Prostate gland (tissue), 2 donors: ENCODE results near the gene CARS1. TPM values are rescaled to one million over a fixed set of nuclear protein-coding genes. Genes with fewer than 3 reads are reported as not detected.

Experiments
- DNase-seq: peaks from one replicate; pipeline ENCODE4 v3.0.0-alpha.2; 2019; ENCODE audit warnings: low spot score
- H3K27ac ChIP-seq, 2 donors: fragments of 200-600 bp; sonication (generic); 2 replicates each; pipeline ENCODE4 v1.5.1; 2017 to 2019
- H3K27me3 ChIP-seq: fragments of 200-600 bp; sonication (generic); replicated peaks from 2 replicates; pipeline ENCODE4 v1.5.1; 2019; ENCODE audit not compliant: insufficient read depth
- H3K36me3 ChIP-seq, 2 donors: fragments of 200-600 bp; sonication (generic); 1 replicate in 1 of 2; 2 replicates in 1 of 2; pipeline versions ENCODE4 v1.5.1 to v1.8.1; 2017 to 2019
- H3K4me1 ChIP-seq: fragments of 200-600 bp; sonication (generic); replicated peaks from 2 replicates; pipeline ENCODE4 v1.5.1; 2019
- H3K4me3 ChIP-seq, 2 donors: fragments of 200-600 bp; sonication (generic); 2 replicates each; pipeline ENCODE4 v1.5.1; 2017 to 2019
- H3K9me3 ChIP-seq: fragments of 200-600 bp; sonication (generic); 2 replicates; pipeline ENCODE4 v1.5.1; 2017
- POLR2A ChIP-seq: fragments of 450-650 bp; IDR thresholded peaks from one replicate; pipeline ENCODE4 v1.6.1; 2016; ENCODE audit warnings: antibody characterized with exemption, mild to moderate bottlenecking
- POLR2AphosphoS5 ChIP-seq: sonication (generic); formaldehyde crosslinking; IDR thresholded peaks from one replicate; pipeline ENCODE4 v1.6.1; 2017; ENCODE audit warnings: antibody characterized with exemption
- whole genome bisulfite sequencing: methylation state at CpG from one replicate; pipeline ENCODE4 v1.1.5; 2018; 5-methylcytosine and 5-hydroxymethylcytosine counted together
- intact Hi-C: fragments of 100-400 bp; cut with DNase I; formaldehyde crosslinking; loops from one replicate; pipeline ENCODE4 v1.14.2; 2022
- total RNA-seq, 2 donors: library from RNA; depleted of rRNA; stranded (reverse); fragments of >200 nt; gene quantifications; one replicate each; pipeline ENCODE4 v1.1.0, GENCODE V29; 2016
- TF ChIP-seq, protein P1 (sequence below), 4 experiments: fragments of 200-600 bp in 2 of 4; fragments of 450-650 bp in 2 of 4; sonication (generic) in 2 of 4; IDR thresholded peaks; 1 replicate in 3 of 4; 2 replicates in 1 of 4; pipeline ENCODE4 v1.5.1; 2016 to 2019; ENCODE audit warnings: antibody characterized with exemption in 4 of 4, mild to moderate bottlenecking in 2 of 4, moderate library complexity in 2 of 4

CARS1 gene
- total RNA-seq, 2 donors from 2014 or later = 25.6 to 28.9 TPM

DNA sequence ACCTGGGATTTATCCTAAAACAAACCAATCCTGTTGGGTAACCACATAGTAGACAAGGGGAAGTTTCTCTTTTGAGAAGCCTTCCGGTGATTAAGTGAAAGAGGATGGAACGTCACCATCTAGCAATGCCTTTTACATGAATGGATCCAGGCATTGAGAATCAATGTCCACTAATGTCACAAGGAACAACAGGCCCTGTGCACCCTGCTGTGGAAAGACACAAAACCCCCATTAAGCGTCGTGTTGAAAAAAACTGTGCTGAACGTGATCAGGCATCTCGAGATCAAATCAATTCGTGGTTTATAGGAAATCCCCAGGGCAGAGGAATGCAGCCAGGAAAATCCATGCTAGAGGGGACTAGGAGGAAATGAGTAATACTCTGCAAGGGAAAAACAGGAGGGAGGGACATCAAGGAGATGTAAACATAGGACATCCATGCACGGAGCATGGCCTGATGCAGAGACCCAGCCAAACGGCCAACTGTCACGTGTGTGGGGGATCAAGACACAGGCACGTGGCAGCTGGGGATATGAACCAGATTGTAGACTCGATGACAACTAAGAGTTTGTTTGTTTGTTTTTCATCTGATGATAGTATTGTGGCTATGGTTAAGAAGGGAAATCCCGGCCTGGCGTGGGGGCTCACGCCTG, 38.6 kb upstream of the CARS1 start:
- 34% methylated on average over 15 of the region's 15 CpGs for WGBS
- Histone ChIP-seq H3K27me3 (no peaks in the 10 kb centered on the region), H3K36me3 (no peaks in the 10 kb centered on the region), H3K4me1 (no peaks in the 10 kb centered on the region), H3K4me3 (no peak overlapping the region), H3K9me3 (no peaks in the 10 kb centered on the region), H3K27ac (peak overlapping the region; percentile 31 to 65)
- intact Hi-C loops = no loop called here
- TF ChIP-seq POLR2AphosphoS5 = peak; percentile 37
- no peak for TF ChIP-seq POLR2A
- TF ChIP-seq, protein P1, sequence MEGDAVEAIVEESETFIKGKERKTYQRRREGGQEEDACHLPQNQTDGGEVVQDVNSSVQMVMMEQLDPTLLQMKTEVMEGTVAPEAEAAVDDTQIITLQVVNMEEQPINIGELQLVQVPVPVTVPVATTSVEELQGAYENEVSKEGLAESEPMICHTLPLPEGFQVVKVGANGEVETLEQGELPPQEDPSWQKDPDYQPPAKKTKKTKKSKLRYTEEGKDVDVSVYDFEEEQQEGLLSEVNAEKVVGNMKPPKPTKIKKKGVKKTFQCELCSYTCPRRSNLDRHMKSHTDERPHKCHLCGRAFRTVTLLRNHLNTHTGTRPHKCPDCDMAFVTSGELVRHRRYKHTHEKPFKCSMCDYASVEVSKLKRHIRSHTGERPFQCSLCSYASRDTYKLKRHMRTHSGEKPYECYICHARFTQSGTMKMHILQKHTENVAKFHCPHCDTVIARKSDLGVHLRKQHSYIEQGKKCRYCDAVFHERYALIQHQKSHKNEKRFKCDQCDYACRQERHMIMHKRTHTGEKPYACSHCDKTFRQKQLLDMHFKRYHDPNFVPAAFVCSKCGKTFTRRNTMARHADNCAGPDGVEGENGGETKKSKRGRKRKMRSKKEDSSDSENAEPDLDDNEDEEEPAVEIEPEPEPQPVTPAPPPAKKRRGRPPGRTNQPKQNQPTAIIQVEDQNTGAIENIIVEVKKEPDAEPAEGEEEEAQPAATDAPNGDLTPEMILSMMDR (IDR thresholded peaks at IDR 0.05) = no peak
- DNase-seq = no peak

DNA sequence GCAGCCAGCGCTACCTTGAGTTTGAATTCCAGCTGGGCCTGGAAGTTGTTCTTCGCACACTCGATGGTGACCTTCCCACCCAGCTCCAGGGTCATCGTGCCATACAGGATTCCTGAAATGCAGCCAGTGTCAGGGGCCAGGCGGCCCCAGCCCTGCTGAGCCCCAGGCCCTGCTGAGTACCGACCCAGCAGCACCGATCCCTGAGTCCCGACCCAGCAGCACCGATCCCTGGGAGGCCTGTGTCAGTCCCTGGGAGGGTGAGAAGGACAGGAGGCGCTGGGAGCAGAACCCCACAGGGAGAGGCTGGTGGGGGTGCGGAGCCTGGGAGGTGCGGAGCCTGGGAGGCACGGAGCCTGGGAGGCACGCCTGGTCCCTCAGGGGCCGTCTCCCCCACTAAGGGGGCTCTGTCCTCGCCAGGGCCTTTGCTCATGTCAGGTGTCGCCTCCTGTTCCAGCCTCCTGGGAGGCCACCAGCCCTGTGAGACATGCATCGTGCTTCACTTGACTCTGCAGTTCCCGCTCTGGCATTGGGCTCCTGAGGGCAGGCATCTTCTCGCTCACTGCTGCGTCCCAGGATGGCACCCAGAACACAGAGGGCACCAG, 37.1 kb upstream of the CARS1 start:
- DNase-seq = no peak
- intact Hi-C loops = no loop called here
- Histone ChIP-seq H3K4me1 (no peaks in the 10 kb centered on the region), H3K27ac (no peak overlapping the region), H3K36me3 (peaks cover 0 to 5% of the 10 kb centered on the region in 2 donors), H3K9me3 (no peaks in the 10 kb centered on the region), H3K27me3 (no peaks in the 10 kb centered on the region), H3K4me3 (no peak overlapping the region)
- 88% methylated on average over 20 of the region's 21 CpGs for WGBS
- TF ChIP-seq POLR2A (no peak), POLR2AphosphoS5 (no peak)
- TF ChIP-seq, protein P1 (IDR thresholded peaks at IDR 0.05) = no peak

DNA sequence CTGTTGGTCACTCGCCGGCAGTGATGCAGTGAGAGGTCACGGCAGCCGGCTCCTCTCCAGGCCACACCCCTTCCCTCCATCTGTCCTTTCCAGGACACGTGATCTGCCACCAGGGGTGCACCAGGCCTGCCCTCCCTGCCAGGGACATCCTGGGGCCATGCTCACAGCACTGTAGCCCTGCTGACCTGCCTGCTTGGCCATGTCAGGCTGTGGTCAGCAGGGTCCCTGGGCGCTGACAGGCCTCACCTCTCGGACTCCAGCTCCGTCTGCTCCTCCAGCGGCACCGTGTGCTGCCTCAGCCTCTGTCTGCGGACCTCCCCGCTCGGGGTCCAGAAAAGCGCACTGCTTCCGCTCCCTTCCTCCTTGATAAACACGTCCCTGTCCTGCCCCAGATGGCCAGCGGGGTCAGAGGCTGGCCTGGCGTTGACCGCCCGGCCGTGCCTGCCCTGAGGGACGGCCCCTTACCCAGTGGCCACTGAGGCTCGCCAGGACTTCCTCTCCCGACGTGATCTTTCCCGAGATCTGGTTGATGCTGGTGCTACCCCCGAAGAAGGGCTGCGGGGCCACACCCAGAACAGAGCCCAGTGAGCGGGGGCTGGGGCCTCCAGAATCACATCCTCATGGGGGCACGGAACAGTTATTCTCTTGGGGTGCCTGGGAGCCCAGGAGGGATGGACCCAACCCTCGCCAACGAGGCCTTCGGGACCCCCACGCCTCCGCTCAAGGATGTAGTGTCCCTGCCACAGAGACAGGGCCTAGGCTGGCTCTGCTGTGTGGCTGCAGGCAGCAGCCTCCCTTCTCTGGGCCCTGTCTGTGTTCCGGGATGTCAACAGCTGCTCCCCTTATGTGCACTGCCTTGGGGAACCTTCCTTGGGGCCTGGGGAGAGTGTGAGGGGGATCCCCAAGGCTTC, 36.3 kb upstream of the CARS1 start:
- intact Hi-C loops = no loop called here
- Histone ChIP-seq H3K4me3 (no peak overlapping the region), H3K9me3 (no peaks in the 10 kb centered on the region), H3K4me1 (no peaks in the 10 kb centered on the region), H3K36me3 (peaks cover 0 to 5% of the 10 kb centered on the region in 2 donors), H3K27ac (no peak overlapping the region), H3K27me3 (no peaks in the 10 kb centered on the region)
- 87% methylated on average over 36 of the region's 36 CpGs for WGBS
- DNase-seq = no peak
- TF ChIP-seq, protein P1 (IDR thresholded peaks at IDR 0.05) = no peak
- TF ChIP-seq POLR2A = no peak
- no peak for TF ChIP-seq POLR2AphosphoS5

DNA sequence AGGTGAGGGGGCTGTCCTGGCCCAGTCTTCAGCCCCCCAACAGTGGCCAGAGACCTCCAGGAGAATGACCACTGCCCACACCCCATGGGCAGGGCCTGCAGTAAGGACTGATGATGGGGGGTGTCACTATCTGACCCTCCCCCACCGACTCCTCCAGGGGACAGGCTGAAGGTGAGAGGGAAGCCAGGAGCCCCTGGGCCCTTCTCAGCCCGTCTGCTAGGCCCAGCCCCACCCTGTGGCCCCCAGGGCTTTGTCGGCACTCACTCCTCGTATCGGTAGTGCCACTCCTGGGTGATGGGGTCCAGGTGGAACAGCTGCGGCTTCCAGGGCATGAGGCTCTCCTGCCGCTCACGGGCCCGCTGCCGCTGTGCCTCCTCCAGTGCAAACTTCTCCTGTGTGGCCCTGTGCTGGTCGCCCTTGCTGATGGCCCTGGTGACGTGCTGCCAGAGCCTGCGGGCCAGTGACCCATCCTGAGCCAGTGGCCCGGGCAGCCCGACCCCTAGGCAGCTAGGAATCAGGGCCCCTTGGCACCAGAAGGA, 35.4 kb upstream of the CARS1 start:
- intact Hi-C loops = no loop called here
- TF ChIP-seq, protein P1 (IDR thresholded peaks at IDR 0.05) = no peak
- TF ChIP-seq POLR2AphosphoS5 (no peak), POLR2A (no peak)
- 90% methylated on average over 15 of the region's 15 CpGs for WGBS
- Histone ChIP-seq H3K4me3 (no peak overlapping the region), H3K9me3 (no peaks in the 10 kb centered on the region), H3K27me3 (no peaks in the 10 kb centered on the region), H3K4me1 (no peaks in the 10 kb centered on the region), H3K27ac (no peak overlapping the region), H3K36me3 (peaks cover 0 to 5% of the 10 kb centered on the region in 2 donors)
- no peak for DNase-seq
